ENCODE measurements around the gene RAB1A. TPM values are rescaled to one million over a fixed set of nuclear protein-coding genes. Genes with fewer than 3 reads are reported as not detected.

The RAB1A gene
- total RNA-seq, 1 experiment from 2014 or later = 165 TPM

- TF ChIP-seq EZH2 (IDR thresholded peaks at IDR 0.05; ENCODE audit: low read depth) = no peak
- TF ChIP-seq, protein P1, sequence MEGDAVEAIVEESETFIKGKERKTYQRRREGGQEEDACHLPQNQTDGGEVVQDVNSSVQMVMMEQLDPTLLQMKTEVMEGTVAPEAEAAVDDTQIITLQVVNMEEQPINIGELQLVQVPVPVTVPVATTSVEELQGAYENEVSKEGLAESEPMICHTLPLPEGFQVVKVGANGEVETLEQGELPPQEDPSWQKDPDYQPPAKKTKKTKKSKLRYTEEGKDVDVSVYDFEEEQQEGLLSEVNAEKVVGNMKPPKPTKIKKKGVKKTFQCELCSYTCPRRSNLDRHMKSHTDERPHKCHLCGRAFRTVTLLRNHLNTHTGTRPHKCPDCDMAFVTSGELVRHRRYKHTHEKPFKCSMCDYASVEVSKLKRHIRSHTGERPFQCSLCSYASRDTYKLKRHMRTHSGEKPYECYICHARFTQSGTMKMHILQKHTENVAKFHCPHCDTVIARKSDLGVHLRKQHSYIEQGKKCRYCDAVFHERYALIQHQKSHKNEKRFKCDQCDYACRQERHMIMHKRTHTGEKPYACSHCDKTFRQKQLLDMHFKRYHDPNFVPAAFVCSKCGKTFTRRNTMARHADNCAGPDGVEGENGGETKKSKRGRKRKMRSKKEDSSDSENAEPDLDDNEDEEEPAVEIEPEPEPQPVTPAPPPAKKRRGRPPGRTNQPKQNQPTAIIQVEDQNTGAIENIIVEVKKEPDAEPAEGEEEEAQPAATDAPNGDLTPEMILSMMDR (conservative IDR thresholded peaks at IDR 0.05) = no peak
These were observed 90.3 kb downstream of the RAB1A start for GRCh38 chr2:65039640-65040039.

DNA sequence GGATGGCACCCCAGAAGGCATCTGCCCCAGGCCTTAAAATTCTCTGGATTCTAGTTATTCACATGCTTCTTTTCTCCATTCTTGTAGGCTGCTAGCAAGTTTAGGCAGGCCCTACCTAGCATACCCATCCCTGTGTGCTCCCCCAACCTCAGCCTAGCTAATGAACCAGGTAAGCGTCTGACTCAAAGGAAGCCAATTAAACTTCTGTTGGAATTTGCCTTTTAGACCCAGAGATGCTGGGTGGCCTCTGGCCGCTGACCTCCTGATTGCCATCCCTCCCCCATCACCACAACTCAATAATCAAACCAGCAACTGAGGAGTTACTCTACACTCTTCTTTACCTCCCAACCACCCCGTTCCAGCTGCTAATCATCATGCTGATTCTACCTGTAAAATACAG, 92.7 kb downstream of the RAB1A start:
- no peaks in the 10 kb centered on the region for H4K20me1 ChIP-seq (ENCODE audit: insufficient read depth)
- no peak overlapping the region for H3K4me2 ChIP-seq
- no peaks in the 10 kb centered on the region for H3K4me1 ChIP-seq (replicated peaks; ENCODE audit: insufficient read depth)
- H3F3A ChIP-seq (ENCODE audit: insufficient read depth, low read depth) = no peaks in the 10 kb centered on the region
- ChIA-PET CTCF (no interaction called here), POLR2A (ENCODE audit: unreplicated experiment) (no interaction called here)
- no peaks in the 10 kb centered on the region for H3K36me3 ChIP-seq (ENCODE audit: low read depth)
- no peak overlapping the region for H3K4me3 ChIP-seq
- intact Hi-C loops (cut with micrococcal nuclease; ENCODE audit: unreplicated experiment) = no loop called here
- H3K9me3 ChIP-seq (ENCODE audit: insufficient read depth, low read depth) = no peaks in the 10 kb centered on the region
- H2AFZ ChIP-seq = no peak overlapping the region
- H3K79me2 ChIP-seq (ENCODE audit: low read depth) = no peaks in the 10 kb centered on the region
- no peaks in the 10 kb centered on the region for H3K27me3 ChIP-seq (ENCODE audit: insufficient read depth, low read depth)
- TF ChIP-seq, protein P1 (conservative IDR thresholded peaks at IDR 0.05) = no peak
- TF ChIP-seq EZH2 (IDR thresholded peaks at IDR 0.05; ENCODE audit: low read depth) = no peak
- no peak overlapping the region for H3K27ac ChIP-seq
- no peaks in the 10 kb centered on the region for H3K9me2 ChIP-seq (ENCODE audit: insufficient read depth)
- no TSS peak for BruUV-seq (replicated peaks)
- no peak for DNase-seq

More at GRCh38 chr2:65039640-65040039, 90.3 kb downstream of the RAB1A start:
- H3K9me3 ChIP-seq (ENCODE audit: insufficient read depth, low read depth) = peaks cover 15% of the 10 kb centered on the region
- no peaks in the 10 kb centered on the region for H3K79me2 ChIP-seq (ENCODE audit: low read depth)
- no TSS peak for BruUV-seq (replicated peaks)
- POLR2A ChIA-PET (ENCODE audit: unreplicated experiment) = no interaction called here
- no peaks in the 10 kb centered on the region for H3K27me3 ChIP-seq (ENCODE audit: insufficient read depth, low read depth)
- H2AFZ ChIP-seq = no peak overlapping the region
- no peak overlapping the region for H3K27ac ChIP-seq
- DNase-seq = no peak
- no peak overlapping the region for H3K4me3 ChIP-seq
- 0 out of 2 replicates have a peak, but pooled peaks cover 6% of the 10 kb centered on the region for H3K36me3 ChIP-seq (ENCODE audit: low read depth)
- H3K9me2 ChIP-seq (ENCODE audit: insufficient read depth) = no peaks in the 10 kb centered on the region
- CTCF ChIA-PET = no interaction called here
- no peaks in the 10 kb centered on the region for H3F3A ChIP-seq (ENCODE audit: insufficient read depth, low read depth)
- no peaks in the 10 kb centered on the region for H3K4me1 ChIP-seq (replicated peaks; ENCODE audit: insufficient read depth)
- H4K20me1 ChIP-seq (ENCODE audit: insufficient read depth) = no peaks in the 10 kb centered on the region
- intact Hi-C loops (cut with micrococcal nuclease; ENCODE audit: unreplicated experiment) = loop anchor here (1.0 to 10.0 kb wide), 4 partner anchors 50 to 705 kb away; partner anchors contain the start of gene SLC1A4
- H3K4me2 ChIP-seq = no peak overlapping the region

Other genes with a start within 250 kb of the RAB1A start
- gene SLC1A4, start 140.7 kb downstream of the RAB1A start, total RNA-seq (2021) = 8.4 and 8.7 TPM in 2 replicates
- 10.8 and 11.5 TPM in 2 replicates for gene CEP68, start 73.7 kb downstream of the RAB1A start, total RNA-seq (2021)
- gene ACTR2, start 97.7 kb upstream of the RAB1A start, total RNA-seq (2021) = 170 and 246 TPM in 2 replicates